WTC11 (cell line): ENCODE measurements around the gene HLF. TPM values are rescaled to one million over a fixed set of nuclear protein-coding genes. Genes with fewer than 3 reads are reported as not detected.

ENCODE experiments used
- ATAC-seq: fragments of 200-7000 bp; cut with Tn5 transposase; 2 replicates; pipeline ENCODE4 v1.10.0; 2021; ENCODE audit warnings: mild to moderate bottlenecking, moderate library complexity
- CTCF ChIA-PET: fragments of 300-600 bp; sonication (Branson Sonifier 250); formaldehyde crosslinking; loops from one replicate; lab custom pipeline; 2021; ENCODE audit warnings: antibody characterized with exemption; lab: Charles Lee
- POLR2A ChIA-PET: fragments of 350-600 bp; sonication (Branson Sonifier 250); formaldehyde crosslinking; loops from one replicate; lab custom pipeline; 2021; ENCODE audit warnings: antibody characterized with exemption; lab: Charles Lee
- DNase-seq: peaks from one replicate; pipeline ENCODE4 v3.0.0; 2021; ENCODE audit warnings: low spot score
- H3K27ac Mint-ChIP-seq: 2 replicates; pipeline ENCODE4 v1.8.0; 2021; ENCODE audit warnings: mixed read lengths
- H3K27me3 Mint-ChIP-seq: 2 replicates; pipeline ENCODE4 v1.8.0; 2021; ENCODE audit warnings: low read depth, mild to moderate bottlenecking, moderate library complexity, mixed read lengths
- H3K36me3 Mint-ChIP-seq: 2 replicates; pipeline ENCODE4 v1.8.0; 2021; ENCODE audit warnings: mixed read lengths
- H3K4me1 Mint-ChIP-seq: 2 replicates; pipeline ENCODE4 v1.8.0; 2022; ENCODE audit warnings: mixed read lengths
- H3K4me3 Mint-ChIP-seq: 2 replicates; pipeline ENCODE4 v1.8.0; 2021; ENCODE audit warnings: mild to moderate bottlenecking, moderate library complexity, mixed read lengths
- H3K9me3 Mint-ChIP-seq: 2 replicates; pipeline ENCODE4 v1.8.0; 2021; ENCODE audit warnings: mixed read lengths
- ESRRA ChIP-seq: sonication (generic); formaldehyde crosslinking; IDR thresholded peaks from 2 replicates; pipeline ENCODE4 v1.8.1; 2022; ENCODE audit warnings: mild to moderate bottlenecking, missing genetic modification reagents, borderline replicate concordance
- GABPB1 ChIP-seq: sonication (generic); formaldehyde crosslinking; IDR thresholded peaks from 2 replicates; pipeline ENCODE4 v1.8.1; 2023; ENCODE audit warnings: mild to moderate bottlenecking, missing genetic modification reagents
- JAZF1 ChIP-seq: fragments of 250-450 bp; sonication (Bioruptor Pico); IDR thresholded peaks from 2 replicates; pipeline ENCODE4 v1.9.0; 2021; ENCODE audit warnings: moderate library complexity, mild to moderate bottlenecking, inconsistent platforms
- MYBL2 ChIP-seq: sonication (generic); formaldehyde crosslinking; IDR thresholded peaks from 2 replicates; pipeline ENCODE4 v1.8.1; 2023; ENCODE audit warnings: mild to moderate bottlenecking, moderate library complexity, missing genetic modification reagents
- NFE2L1 ChIP-seq: sonication (generic); formaldehyde crosslinking; IDR thresholded peaks from 2 replicates; pipeline ENCODE4 v1.8.1; 2023; ENCODE audit warnings: missing genetic modification reagents
- NFYB ChIP-seq: sonication (generic); formaldehyde crosslinking; conservative IDR thresholded peaks from 2 replicates; pipeline ENCODE4 v1.8.0; 2022; ENCODE audit warnings: low read depth, missing genetic modification reagents
- NR1H2 ChIP-seq: sonication (generic); formaldehyde crosslinking; IDR thresholded peaks from 2 replicates; pipeline ENCODE4 v1.9.0; 2021; ENCODE audit warnings: mild to moderate bottlenecking, moderate library complexity, missing genetic modification reagents
- PRRX2 ChIP-seq: fragments of 250-450 bp; sonication (Bioruptor Pico); IDR thresholded peaks from 2 replicates; pipeline ENCODE4 v1.8.0; 2021; ENCODE audit warnings: mild to moderate bottlenecking
- ZBTB21 ChIP-seq: sonication (generic); formaldehyde crosslinking; IDR thresholded peaks from 2 replicates; pipeline ENCODE4 v1.8.1; 2023; ENCODE audit warnings: mild to moderate bottlenecking, missing genetic modification reagents, borderline replicate concordance
- ZNF423 ChIP-seq: fragments of 250-450 bp; sonication (Bioruptor Pico); IDR thresholded peaks from 2 replicates; pipeline ENCODE4 v2.1.2; 2022; ENCODE audit warnings: mild to moderate bottlenecking, moderate library complexity
- total RNA-seq: library from RNA; stranded (reverse); gene quantifications from 3 replicates; pipeline ENCODE4 v1.2.3, GENCODE V29; 2021
- TF ChIP-seq, protein P1 (sequence below): sonication (generic); formaldehyde crosslinking; IDR thresholded peaks from 2 replicates; pipeline ENCODE4 v1.8.1; 2022; ENCODE audit warnings: mild to moderate bottlenecking, missing genetic modification reagents, moderate library complexity, borderline replicate concordance
- TF ChIP-seq, protein P2 (sequence below): sonication (generic); formaldehyde crosslinking; conservative IDR thresholded peaks from 2 replicates; pipeline ENCODE4 v1.8.1; 2022; ENCODE audit warnings: mild to moderate bottlenecking, missing genetic modification reagents
- TF ChIP-seq, protein P3 (sequence below): sonication (generic); formaldehyde crosslinking; IDR thresholded peaks from 2 replicates; pipeline ENCODE4 v1.8.0; 2023; ENCODE audit warnings: missing genetic modification reagents
- TF ChIP-seq, protein P4 (sequence below): fragments of 250-450 bp; sonication (Bioruptor Pico); IDR thresholded peaks from 2 replicates; pipeline ENCODE4 v1.9.0; 2021; ENCODE audit warnings: mild to moderate bottlenecking
- TF ChIP-seq, protein P5 (sequence below): fragments of 250-450 bp; sonication (Bioruptor Pico); IDR thresholded peaks from 2 replicates; pipeline ENCODE4 v1.8.0; 2021; ENCODE audit warnings: mild to moderate bottlenecking
- TF ChIP-seq, protein P6 (sequence below): sonication (generic); formaldehyde crosslinking; IDR thresholded peaks from 2 replicates; pipeline ENCODE4 v1.8.1; 2022; ENCODE audit warnings: low read depth, missing genetic modification reagents, borderline replicate concordance
- TF ChIP-seq, protein P7 (sequence below): fragments of 250-450 bp; sonication (Bioruptor Pico); IDR thresholded peaks from 2 replicates; pipeline ENCODE4 v1.9.0; 2021; ENCODE audit warnings: moderate library complexity, mild to moderate bottlenecking, inconsistent platforms, borderline replicate concordance

Gene HLF
- total RNA-seq, 1 experiment from 2014 or later: 0.31 TPM

DNA sequence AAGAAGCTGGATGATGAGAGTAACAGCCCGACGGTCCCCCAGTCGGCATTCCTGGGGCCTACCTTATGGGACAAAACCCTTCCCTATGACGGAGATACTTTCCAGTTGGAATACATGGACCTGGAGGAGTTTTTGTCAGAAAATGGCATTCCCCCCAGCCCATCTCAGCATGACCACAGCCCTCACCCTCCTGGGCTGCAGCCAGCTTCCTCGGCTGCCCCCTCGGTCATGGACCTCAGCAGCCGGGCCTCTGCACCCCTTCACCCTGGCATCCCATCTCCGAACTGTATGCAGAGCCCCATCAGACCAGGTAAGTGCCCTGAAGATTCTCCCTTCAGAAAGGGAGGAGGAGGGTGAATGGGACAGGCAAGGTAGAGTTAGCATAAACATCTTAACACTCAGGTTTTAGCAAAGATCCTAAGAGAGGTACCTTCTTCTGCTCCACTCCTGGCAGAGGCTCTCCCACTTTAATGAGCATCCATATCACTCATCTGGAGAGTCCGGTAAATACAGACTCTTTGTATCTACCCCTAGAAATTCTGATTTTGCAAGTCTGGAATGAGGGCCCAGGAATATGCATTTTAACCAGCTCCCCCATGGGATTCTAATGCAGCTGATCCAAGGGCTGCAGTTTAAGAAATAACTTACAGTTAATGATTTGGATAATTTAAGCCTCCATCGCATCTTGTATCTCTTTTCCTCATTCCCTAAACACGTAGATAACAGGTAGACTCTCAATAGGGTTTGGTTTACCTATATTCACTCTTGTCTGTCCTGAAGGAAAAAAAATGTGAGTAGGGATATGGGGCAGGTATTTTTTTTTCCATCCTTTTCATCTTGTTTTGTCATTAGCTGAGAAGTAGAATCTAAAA lies 3.3 kb downstream of the HLF start (continued):
- TF ChIP-seq ZBTB21 (CRISPR knock-in tag): no peak
- TF ChIP-seq PRRX2 (CRISPR knock-in tag): no peak
- TF ChIP-seq NFE2L1 (CRISPR knock-in tag): no peak
- TF ChIP-seq, protein P1, sequence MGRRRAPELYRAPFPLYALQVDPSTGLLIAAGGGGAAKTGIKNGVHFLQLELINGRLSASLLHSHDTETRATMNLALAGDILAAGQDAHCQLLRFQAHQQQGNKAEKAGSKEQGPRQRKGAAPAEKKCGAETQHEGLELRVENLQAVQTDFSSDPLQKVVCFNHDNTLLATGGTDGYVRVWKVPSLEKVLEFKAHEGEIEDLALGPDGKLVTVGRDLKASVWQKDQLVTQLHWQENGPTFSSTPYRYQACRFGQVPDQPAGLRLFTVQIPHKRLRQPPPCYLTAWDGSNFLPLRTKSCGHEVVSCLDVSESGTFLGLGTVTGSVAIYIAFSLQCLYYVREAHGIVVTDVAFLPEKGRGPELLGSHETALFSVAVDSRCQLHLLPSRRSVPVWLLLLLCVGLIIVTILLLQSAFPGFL: no peak
- TF ChIP-seq ZNF423 (CRISPR knock-in tag): no peak
- TF ChIP-seq JAZF1: no peak
- TF ChIP-seq, protein P2, sequence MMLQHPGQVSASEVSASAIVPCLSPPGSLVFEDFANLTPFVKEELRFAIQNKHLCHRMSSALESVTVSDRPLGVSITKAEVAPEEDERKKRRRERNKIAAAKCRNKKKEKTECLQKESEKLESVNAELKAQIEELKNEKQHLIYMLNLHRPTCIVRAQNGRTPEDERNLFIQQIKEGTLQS (CRISPR knock-in tag): no peak
- TF ChIP-seq MYBL2 (CRISPR knock-in tag): no peak

DNA sequence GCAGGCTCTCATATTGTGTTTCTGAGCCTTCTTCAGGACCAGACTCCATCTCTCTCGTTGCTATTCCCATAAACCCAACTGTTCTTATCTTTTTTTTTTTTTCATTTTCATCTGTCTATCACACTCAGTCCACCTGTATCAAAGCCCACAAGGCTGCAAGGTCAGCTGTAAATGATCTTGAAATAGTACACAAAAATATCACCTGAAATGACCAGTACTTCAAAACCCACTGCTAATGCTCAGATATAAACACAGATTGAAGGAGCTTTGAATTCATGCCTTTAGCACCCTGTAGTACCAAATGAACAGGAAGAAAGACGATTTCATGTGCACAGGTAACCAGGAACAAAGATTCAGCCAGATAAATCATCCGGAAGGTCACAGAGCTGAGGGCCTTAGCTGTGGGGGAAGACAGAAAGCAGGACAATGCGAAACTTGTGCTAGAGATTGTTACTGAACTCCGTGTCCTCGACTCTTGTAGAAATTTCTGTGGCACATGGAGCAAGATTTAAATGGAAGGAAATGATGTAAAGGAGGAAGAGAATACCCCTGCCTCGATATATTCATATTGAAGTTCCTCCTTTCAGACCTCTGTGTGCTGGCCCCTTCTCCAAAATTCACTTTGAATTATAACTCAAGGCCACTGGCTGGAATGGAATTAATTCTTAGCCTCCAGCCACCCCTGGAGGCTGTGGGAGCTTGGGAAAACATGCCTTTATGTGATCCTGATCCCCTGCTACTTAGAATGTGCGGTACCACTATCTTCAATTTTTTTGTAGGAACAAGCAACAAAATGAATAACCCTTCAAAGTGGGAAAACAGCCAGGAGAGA lies 4.1 kb downstream of the HLF start:
- H3K4me1 Mint-ChIP-seq: peaks cover 8% of the 10 kb centered on the region
- DNase-seq: no peak

DNA sequence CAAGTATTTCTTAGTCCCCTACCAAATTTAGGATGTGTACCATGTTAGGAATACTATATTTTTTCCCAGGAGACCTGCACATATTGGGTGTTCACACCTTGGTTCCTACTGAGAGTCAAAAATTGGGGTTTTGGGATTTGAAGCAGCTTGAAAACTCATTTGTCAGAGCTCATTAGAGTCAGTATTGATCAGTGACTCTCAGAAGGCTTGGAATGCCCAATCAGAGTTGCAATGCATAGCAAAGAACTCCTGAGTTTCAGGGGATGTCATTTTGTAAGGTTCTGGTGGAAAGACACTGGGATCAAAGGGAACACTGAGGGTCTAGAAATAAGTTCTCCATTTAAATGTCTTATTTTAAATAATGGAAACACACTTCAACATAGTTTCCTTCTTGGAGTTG lies 5.1 kb downstream of the HLF start:
- no peak for ATAC-seq
- no peak for DNase-seq
- no peak for TF ChIP-seq NR1H2
- TF ChIP-seq, protein P2 (CRISPR knock-in tag): no peak
- TF ChIP-seq MYBL2 (CRISPR knock-in tag): no peak
- TF ChIP-seq, protein P3, sequence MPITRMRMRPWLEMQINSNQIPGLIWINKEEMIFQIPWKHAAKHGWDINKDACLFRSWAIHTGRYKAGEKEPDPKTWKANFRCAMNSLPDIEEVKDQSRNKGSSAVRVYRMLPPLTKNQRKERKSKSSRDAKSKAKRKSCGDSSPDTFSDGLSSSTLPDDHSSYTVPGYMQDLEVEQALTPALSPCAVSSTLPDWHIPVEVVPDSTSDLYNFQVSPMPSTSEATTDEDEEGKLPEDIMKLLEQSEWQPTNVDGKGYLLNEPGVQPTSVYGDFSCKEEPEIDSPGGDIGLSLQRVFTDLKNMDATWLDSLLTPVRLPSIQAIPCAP (CRISPR knock-in tag): no peak
- TF ChIP-seq NFYB: no peak
- no peak for TF ChIP-seq ESRRA
- TF ChIP-seq, protein P4, sequence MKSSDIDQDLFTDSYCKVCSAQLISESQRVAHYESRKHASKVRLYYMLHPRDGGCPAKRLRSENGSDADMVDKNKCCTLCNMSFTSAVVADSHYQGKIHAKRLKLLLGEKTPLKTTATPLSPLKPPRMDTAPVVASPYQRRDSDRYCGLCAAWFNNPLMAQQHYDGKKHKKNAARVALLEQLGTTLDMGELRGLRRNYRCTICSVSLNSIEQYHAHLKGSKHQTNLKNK: no peak
- no peak for TF ChIP-seq GABPB1 (CRISPR knock-in tag)
- TF ChIP-seq JAZF1: no peak
- TF ChIP-seq, protein P5, sequence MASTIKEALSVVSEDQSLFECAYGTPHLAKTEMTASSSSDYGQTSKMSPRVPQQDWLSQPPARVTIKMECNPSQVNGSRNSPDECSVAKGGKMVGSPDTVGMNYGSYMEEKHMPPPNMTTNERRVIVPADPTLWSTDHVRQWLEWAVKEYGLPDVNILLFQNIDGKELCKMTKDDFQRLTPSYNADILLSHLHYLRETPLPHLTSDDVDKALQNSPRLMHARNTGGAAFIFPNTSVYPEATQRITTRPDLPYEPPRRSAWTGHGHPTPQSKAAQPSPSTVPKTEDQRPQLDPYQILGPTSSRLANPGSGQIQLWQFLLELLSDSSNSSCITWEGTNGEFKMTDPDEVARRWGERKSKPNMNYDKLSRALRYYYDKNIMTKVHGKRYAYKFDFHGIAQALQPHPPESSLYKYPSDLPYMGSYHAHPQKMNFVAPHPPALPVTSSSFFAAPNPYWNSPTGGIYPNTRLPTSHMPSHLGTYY (CRISPR knock-in tag): no peak
- TF ChIP-seq, protein P6, sequence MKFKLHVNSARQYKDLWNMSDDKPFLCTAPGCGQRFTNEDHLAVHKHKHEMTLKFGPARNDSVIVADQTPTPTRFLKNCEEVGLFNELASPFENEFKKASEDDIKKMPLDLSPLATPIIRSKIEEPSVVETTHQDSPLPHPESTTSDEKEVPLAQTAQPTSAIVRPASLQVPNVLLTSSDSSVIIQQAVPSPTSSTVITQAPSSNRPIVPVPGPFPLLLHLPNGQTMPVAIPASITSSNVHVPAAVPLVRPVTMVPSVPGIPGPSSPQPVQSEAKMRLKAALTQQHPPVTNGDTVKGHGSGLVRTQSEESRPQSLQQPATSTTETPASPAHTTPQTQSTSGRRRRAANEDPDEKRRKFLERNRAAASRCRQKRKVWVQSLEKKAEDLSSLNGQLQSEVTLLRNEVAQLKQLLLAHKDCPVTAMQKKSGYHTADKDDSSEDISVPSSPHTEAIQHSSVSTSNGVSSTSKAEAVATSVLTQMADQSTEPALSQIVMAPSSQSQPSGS: no peak
- POLR2A ChIA-PET: no interaction called here
- Mint-ChIP-seq H3K27me3 (peaks cover 54% of the 10 kb centered on the region), H3K27ac (no peak overlapping the region), H3K4me1 (no peaks in the 10 kb centered on the region), H3K36me3 (no peaks in the 10 kb centered on the region), H3K4me3 (no peak overlapping the region), H3K9me3 (no peaks in the 10 kb centered on the region)
- CTCF ChIA-PET: no interaction called here

More for the DNA sequence above, 4.1 kb downstream of the HLF start:
- POLR2A ChIA-PET: no interaction called here
- CTCF ChIA-PET: no interaction called here
- H3K36me3 Mint-ChIP-seq: no peaks in the 10 kb centered on the region
- no peak for ATAC-seq
- H3K9me3 Mint-ChIP-seq: no peaks in the 10 kb centered on the region
- peaks cover 63% of the 10 kb centered on the region for H3K27me3 Mint-ChIP-seq
- TF ChIP-seq, protein P7, sequence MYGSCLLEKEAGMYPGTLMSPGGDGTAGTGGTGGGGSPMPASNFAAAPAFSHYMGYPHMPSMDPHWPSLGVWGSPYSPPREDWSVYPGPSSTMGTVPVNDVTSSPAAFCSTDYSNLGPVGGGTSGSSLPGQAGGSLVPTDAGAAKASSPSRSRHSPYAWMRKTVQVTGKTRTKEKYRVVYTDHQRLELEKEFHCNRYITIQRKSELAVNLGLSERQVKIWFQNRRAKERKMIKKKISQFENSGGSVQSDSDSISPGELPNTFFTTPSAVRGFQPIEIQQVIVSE (CRISPR knock-in tag): no peak
- H3K27ac Mint-ChIP-seq: no peak overlapping the region
- no peak overlapping the region for H3K4me3 Mint-ChIP-seq
